Posterior vena cava (tissue), 2 donors: ENCODE results near the gene LARP1. TPM values are rescaled to one million over a fixed set of nuclear protein-coding genes. Genes with fewer than 3 reads are reported as not detected.
"Not testable (repeated sequence)": the region's sequence is repeated elsewhere in the genome, so short reads cannot be mapped to it uniquely, and the experiment has no call there.

Experiments
- DNase-seq: peaks from one replicate; pipeline ENCODE4 v3.0.0-alpha.2; 2020; ENCODE audit warnings: low spot score
- intact Hi-C, 2 donors: fragments of 100-400 bp; cut with DNase I; formaldehyde crosslinking; loops; one replicate each; pipeline versions ENCODE4 v1.14.1 to v1.14.2; 2022 to 2023
- total RNA-seq, 2 donors: library from RNA; stranded (reverse); fragmentation: NEBNext Ultra II Directional; extraction: Animal tissue kit (Norgen Biotek cat#: 25700); gene quantifications; one replicate each; pipeline ENCODE4 v1.2.1, GENCODE V29; 2021
- donor health status: DM: yes; HTN: yes; CAD: no.
- donor health status: DM: yes; HTN: yes; CAD: no.

The LARP1 gene
- total RNA-seq, 2 donors from 2014 or later = 111 to 128 TPM

DNA sequence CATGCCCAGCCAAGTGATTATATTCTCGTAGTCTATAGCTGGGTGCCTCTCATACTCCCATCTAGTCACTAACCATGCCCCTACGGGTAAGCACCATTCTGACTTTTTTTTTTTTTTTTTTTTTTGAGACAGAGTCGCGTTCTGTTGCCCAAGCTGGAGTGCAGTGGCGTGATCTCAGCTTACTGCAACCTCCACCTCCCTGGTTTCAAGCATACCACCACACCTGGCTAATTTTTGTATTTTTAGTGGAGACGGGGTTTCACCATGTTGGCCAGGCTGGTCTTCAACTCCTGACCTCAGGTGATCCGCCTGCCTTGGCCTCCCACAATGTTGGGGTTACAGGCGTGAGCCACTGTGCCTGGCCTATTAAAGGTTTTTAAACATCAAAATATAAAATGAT, 24.4 kb upstream of the LARP1 start:
- intact Hi-C loops = loop anchor here in 1 of 2 donors (1.0 kb wide), 1 partner anchor 26 kb away; no protein-coding TSS in a partner anchor
- not testable (repeated sequence) for DNase-seq

DNA sequence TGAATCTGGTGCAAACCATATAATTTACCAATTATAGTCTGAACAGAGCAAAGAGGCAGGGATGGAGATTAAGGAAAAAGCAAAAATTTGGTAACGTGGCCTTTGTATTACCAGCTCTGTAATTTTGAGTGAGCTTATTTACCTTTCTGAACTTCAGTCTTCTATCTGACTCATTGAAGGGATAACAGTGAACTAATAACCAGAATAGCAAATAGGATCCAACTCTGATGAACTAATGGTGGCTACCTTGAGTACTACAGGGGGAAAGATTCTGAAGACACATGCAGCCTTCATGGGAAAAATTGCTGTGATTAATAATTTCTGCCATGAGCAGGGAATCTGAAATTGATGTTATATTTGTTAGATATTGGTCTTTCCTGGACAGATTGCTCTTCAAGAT, 23.0 kb upstream of the LARP1 start:
- intact Hi-C loops = no loop called here
- no peak for DNase-seq

DNA sequence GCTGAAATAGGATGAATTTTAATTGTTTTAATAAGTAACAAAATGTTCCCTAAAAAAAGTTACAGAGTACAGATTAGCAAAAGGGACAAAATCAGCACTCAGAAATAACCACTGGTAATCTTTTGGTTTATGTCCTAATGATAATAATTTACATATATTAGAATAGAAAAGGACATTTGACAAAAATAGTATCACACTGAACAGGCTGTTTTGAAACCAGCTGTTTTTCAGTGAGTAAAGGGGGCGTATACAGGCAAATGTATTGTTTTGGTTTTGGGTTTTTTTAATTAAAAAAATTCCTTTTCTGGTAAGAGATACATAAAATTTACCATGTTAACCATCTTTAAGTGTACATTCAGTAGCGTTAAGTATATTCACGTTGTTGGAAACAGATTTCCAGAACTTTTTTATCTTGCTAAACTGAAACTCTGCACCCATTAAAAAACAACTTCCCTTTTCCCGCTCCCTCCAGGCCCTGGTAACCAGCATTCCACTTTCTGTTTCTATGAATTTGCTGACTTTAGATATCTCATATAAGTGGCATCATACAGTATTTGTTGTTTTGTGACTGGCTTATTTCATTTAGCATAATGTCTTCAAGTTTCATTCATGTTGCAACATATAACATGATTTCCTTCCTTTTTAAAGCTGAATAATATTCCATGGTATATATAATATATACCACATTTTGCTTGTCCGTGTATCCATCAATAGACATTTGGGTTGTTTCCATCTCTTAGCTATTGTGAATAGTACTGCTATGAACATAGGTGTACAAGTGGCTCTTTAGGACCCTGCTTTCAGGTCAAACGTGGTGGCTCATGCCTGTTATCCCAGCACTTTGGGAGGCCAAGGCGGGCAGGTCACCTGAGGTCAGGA, 20.6 kb upstream of the LARP1 start:
- intact Hi-C loops = no loop called here
- DNase-seq = no peak

DNA sequence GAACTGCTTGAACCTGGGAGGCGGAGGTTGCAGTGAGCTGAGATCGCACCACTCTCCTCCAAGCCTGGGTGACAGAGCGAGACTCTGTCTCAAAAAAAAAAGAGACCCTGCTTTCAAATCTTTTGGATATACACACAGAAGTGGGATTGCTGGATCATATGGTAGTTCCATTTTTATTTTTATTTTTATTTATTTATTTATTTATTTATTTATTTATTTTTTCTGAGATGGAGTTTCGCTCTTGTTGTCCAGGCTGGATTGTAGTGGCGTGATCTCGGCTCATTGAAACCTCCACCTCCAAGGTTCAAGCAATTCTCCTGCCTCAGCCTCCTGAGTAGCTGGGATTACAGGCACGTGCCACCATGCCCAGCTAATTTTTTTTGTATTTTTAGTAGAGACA, 19.8 kb upstream of the LARP1 start:
- intact Hi-C loops = not testable (repeated sequence)

DNA sequence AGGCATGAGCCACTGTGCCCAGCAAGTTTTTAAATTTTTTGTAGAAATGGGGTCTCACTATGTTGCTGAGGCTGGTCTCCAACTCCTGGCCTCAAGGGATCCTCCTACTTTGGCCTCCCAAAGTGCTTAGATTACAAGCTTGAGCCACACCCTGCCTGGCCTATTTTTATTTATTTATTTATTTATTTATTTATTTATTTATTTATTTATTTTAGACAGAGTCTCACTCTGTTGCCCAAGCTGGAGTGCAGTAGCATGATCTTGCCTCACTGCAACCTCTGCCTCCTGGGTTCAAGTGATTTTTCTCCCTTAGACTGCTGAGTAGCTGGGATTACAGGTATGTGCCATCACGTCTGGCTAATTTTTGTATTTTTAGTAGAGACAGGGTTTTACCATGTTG, 18.8 kb upstream of the LARP1 start:
- DNase-seq, intact Hi-C loops: not testable (repeated sequence)

More for the DNA sequence above, 19.8 kb upstream of the LARP1 start:
- DNase-seq = not testable (repeated sequence)

DNA sequence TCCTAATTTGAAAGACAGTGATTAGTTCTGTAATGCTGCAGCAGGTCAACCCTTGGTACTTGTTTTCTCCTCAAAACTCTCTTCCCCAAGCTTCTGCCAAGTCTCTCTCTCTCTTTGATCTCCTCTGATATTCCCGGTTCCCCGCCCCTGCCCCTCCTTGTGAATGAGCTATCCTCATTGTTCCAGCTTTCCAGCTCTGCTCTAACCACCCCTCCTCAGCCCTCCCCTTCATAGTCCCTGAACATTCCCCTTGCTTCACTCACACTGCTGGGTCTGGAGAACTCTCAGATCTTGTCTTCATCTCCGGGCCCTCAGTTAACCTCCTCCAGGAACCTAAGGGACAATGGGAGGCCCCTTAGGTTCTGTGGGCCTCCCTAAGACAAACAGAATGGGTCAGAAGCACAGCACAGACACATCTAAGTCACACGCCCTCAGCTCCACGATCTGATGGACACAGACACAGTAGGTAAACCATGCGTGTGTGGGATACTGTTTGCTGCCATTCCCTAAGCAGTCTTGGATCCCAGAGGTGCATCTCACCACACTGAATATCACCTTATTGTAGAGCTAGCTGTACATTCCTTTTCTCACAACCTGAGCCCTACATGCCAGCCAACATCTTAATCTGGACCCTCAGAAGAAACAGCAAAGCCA, 17.4 kb upstream of the LARP1 start:
- no peak for DNase-seq
- intact Hi-C loops = no loop called here

DNA sequence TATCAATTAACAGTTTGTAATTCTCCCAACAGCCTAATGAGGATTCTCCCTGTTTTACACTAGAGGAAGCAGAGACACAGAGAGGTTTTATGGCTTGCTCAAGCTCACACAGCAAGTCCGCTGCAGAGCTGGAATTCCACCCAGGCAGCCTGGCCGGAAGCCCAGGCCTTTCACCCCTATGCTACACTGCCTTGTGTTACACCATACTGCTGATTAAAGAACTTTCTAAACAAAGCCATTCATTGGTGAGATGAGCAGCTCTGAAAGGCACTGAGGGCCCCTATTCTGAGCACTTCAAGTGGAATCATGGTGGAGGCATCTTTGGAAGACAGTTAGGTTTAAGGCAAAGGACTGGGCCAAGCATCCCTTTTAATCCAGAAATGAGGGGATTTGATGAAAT, 14.7 kb upstream of the LARP1 start:
- peak; percentile 87 for DNase-seq

DNA sequence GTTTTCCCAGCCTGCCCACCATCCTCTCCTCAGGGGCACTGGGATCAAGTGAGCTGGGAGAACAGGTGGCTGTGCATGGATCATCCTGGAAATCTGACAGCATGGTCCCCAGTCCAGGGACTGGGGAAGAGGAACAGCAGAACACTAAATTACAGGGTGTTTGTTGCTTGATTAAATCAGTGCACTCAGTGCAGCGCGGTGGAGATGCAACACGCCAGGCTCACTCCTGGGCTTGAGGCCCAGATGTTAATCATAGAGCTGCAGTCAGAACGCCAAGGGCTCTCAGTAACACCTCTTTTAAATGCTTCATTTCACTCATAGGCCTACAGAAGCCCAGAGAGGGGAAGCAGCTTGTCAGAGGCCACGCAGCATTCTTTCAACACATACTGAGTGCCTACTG, 14.2 kb upstream of the LARP1 start:
- peak; percentile 87 for DNase-seq
- intact Hi-C loops = loop anchor here in 1 of 2 donors (10.0 kb wide), 1 partner anchor 54 kb away; no protein-coding TSS in a partner anchor

More for the DNA sequence above, 14.7 kb upstream of the LARP1 start:
- intact Hi-C loops = loop anchor here in 1 of 2 donors (10.0 kb wide), 1 partner anchor 54 kb away; no protein-coding TSS in a partner anchor

DNA sequence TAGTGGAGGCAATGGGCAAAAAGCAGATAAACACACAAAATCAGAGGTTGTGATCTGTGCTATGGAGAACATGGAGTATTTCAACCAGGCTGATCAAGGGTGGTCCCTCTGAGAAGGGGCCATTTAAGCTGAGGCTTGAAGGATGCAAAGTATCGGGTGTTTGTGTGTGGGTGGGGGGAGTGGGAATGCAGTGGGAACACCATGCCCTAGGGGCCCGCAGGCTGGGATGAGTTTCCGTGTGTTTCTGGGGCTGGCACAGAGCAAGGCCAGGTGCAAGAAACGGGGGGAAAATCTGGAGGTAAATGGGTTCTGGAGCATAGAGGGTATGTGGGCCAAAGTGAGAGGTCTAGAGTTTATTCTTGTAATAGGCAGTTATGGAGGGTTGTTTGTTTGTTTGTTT, 13.8 kb upstream of the LARP1 start:
- DNase-seq = no peak
- intact Hi-C loops = loop anchor here in 1 of 2 donors (10.0 kb wide), 1 partner anchor 53 kb away; no protein-coding TSS in a partner anchor

DNA sequence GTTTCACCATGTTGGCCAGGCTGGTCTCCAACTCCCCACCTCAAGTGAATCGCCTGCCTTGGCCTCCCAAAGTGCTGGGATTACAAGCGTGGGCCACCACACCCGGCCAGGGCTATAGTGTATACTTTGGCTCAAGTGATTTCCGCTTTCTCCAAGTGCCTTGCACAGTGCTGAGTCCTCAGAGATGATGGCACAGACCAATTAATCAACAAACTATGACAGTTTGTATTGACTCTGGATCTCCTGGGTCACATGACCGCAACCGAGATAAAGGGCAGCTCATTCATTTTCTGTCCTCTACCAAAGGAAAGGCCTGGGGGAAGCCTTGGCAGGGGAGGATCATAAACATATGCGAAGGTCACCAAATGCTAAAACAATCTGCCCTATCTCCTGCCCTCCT, 11.4 kb upstream of the LARP1 start:
- intact Hi-C loops = loop anchor here in 1 of 2 donors (10.0 kb wide), 1 partner anchor 51 kb away; no protein-coding TSS in a partner anchor
- no peak for DNase-seq

DNA sequence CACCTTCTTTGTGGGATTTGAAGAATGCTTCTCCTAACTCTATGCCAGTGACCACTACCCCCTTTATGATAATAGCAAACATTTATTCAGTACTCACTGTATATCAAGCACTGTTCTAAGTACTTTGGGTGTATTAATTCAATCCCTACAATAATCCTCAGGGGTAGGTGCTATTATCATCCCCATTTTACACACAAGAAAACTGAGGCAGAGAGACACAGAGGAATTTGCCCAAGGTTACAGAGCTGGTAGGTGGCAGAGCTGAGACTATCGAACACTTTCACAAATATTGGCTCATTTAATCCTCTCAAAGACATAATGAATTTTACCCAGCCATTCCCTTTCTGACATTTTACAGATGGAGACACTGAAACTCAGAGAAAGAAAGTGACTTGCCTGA, 9.8 kb upstream of the LARP1 start:
- intact Hi-C loops = loop anchor here in 1 of 2 donors (10.0 kb wide), 1 partner anchor 49 kb away; no protein-coding TSS in a partner anchor
- no peak for DNase-seq

DNA sequence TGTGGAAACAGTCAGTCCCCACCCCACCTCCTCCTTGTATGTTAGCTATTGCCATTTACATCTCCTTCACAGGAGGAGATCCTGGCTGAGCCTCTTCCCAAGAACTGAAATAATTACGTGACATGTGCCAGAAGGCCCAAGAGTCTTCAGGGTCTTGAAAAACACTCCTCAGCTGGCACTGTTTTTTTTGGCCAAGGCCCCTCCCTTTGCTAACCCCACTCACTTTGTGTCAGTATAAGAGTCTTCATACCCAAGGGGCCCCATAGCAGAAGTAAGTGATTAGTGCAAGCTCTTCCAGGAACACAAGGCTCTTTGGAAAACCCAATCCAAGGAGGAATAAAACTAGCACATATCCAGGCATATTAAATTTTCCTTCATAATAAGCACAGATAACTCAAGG, 5.7 kb upstream of the LARP1 start:
- intact Hi-C loops = loop anchor here in 1 of 2 donors (10.0 kb wide), 1 partner anchor 45 kb away; no protein-coding TSS in a partner anchor
- DNase-seq = no peak

DNA sequence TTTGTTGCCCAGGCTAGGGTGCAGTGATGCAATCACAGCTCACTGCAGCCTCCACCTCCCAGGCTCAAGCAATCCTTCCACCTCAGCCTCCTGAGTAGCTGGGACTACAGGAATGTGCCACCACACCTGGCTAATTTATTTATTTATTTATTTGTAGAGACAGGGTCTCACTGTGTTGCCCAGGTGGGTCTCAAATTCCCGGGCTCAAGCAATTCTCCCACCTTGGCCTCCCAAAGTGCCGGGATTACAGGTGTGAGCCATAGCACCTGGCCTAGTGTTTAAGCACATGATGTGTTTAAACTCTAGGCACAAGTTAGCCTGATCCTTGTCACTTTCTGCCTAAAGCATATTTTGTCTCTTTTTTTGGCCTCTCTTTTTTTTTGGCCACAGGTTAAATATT, 4.5 kb upstream of the LARP1 start:
- DNase-seq = not testable (repeated sequence)
- intact Hi-C loops = loop anchor here in 1 of 2 donors (10.0 kb wide), 1 partner anchor 66 kb away; no protein-coding TSS in a partner anchor

DNA sequence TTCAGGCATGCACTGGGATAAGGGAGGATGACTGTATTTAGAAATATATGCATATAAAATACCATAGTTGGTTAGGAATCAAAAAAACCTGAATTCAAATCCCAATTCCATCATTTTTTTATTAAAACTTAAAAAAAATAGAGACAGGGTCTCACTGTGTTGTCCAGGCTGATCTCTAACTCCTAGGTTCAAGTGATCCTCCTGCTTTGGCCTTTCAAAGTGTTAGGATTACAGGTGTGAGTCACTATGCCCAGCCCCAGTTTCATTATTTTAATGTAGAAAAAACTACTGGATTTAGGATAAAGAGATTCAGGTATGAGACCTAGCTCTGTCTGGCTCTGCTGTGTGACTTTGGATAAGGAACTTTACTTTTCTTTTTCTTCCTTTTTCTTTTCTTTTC, 3.3 kb upstream of the LARP1 start:
- intact Hi-C loops = loop anchor here in 1 of 2 donors (10.0 kb wide), 1 partner anchor 67 kb away; no protein-coding TSS in a partner anchor
- DNase-seq = no peak

DNA sequence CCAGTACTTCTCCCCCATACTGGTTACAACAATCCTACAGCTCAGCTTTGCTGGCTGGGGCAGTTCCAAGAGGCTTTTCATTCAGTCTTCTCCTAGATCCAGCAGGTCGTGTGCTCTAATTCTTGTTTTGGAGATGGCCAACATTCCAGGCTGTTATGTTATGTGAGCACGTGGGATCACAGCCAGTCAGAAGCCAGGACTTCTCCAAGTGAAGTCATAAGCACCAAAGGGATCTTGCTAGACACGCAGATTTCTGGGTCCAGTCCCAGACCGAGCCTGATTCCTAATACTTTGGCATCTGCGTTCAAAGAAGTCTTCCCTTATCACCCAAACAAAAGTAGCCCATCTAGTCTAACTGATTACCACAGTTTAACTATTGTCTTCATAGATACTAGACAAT, 1.4 kb upstream of the LARP1 start:
- intact Hi-C loops = loop anchor here in 1 of 2 donors (10.0 kb wide), 1 partner anchor 69 kb away; no protein-coding TSS in a partner anchor
- DNase-seq = peak; percentile 86

DNA sequence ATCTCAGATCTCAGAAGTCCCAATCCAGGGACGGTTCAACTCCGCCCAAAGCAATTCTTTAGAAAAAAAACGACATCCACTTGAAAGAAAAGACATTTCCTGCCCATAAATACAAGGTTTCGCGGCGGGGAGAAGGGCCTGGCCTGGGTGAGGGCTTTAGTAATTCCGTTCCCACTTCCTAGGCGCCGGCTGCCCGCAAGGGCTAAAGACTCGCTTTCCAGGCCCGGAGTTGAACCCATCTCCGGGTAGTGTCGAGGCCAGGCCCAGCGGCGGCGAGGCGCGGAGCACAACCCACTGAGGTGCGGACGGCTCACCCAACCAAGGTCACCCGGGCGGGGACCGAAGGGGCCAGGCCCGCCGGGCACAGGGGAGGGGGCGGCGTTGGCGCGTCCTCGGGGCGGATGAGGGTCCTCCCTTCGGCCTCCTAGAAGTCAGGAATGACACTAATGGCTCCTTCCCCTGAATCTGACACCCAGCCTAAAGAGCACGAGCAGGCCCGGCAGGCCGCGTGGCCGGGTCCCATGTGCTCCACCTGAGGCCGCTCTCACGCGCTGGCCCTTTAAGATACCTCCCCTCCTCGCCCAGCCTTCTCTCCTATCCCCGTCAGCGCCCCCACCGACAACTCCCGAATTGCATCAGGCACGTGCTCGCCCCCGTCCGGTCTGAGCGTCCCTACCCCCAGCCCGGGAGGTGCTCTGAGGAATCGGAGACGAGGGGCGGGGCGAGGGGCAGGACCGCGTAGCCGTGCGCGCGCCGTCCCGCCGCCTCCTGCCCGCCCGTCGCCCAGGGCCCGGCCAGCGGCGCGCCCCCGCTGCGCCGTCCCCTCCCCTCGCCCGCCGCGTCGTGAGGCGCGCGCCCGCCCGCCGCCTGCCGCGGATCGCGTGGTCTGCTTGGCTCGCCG, 467 bp upstream of the LARP1 start:
- DNase-seq = peak; percentile 100
- intact Hi-C loops = loop anchor here (5.0 to 10.0 kb wide), 2 partner anchors 70 to 103 kb away; partner anchors contain the start of gene CNOT8 (in 1 of the 2)

DNA sequence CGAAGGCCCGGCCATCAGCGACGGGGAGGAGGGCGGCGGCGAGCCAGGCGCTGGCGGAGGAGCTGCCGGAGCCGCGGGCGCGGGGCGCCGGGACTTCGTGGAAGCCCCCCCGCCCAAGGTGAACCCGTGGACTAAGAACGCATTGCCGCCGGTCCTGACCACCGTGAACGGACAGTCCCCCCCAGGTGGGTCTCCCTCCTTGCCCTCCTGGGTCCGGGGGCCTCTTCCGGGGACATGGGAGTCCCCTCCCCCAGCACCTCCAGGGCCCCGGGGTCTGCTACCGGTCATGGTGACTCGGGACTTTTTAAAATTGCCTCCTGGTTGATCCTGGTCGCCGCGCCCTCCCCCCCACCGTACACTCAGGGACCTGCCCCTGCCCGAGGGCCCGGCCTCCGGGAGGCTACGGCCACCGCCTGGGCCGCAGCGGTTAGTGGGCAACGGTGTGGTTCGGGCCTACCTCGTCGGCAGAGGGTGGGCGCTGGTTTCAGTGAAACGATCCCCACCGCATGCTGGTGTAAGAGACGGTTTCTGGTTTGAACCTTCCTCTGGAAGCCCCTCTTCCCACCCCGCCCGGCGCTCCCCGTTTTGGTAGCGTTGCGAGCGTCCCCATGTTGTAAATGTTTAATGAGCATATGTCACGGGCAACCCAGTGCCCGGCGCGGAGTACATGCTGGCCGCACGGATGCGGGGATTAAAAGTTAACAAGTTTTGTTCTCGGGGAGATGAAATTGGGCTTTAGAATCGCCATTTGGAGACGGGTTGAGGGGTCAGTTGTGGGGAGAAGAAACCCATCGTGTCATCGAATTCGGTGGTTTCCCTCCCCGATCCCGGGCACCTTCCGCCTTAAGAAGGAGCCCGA, 1.1 kb downstream of the LARP1 start:
- intact Hi-C loops = loop anchor here (5.0 to 10.0 kb wide), 2 partner anchors 71 to 101 kb away; partner anchors contain the start of gene CNOT8 (in 1 of the 2)
- DNase-seq = peak; percentile 86
